Measurements from ENCODE around the gene AQP9.

Gene AQP9

GRCh38 chr15:58213587-58214338 lies 75.6 kb downstream of the AQP9 start:
- TF ChIP-seq CTCF (IDR thresholded peaks at IDR 0.05; ENCODE audit: control extremely low read depth, extremely low read depth, low read depth, missing control alignments): no peak
- POLR2A ChIA-PET: no interaction called here
- DNase-seq (ENCODE audit: extremely low spot score): no peak
- CTCF ChIA-PET: interaction anchor here (0.9 to 2.5 kb wide), 6 partner anchors 7 to 1316 kb away, joined by 3 to 10 read pairs (median 4); no protein-coding TSS in a partner anchor

DNA sequence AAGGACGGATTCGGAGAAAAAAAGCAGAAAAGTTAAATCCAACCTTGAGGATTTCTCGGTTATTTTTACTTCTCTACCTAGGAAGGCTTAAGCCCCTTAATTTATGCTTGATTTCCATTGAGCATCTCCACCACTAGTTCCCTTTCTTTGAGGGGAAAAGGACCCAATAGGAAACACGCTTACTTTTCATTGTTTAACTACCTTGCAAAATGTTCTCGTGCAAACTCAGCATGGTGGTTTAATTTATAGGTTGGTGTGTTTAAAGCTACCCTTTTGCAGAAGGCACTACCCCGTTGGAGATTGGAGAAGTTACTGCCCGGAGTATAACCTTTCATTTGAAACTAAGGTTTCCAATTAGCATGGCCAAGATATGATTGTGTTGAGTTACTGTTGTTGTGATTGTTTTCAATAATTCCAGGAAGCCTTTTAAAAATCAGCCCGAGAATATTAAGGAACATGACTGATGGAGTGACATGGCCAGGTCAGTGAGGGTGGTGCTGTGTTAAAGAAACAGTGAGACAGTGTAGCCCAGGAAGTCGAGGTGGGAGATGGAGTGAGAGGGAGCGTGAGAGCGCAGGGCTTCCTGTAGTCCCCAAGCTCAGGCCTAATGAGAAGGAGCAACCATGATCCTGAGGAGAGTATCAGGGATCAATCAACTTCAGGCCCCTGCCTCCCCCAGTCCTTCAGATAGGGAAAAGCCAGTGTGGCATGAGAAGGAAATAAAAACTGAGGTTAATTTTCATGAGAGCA lies 76.6 kb downstream of the AQP9 start:
- ChIA-PET POLR2A (no interaction called here), CTCF (interaction anchor here (0.9 to 1.2 kb wide), 2 partner anchors 18 to 31 kb away, joined by 3 read pairs; no protein-coding TSS in a partner anchor)
- DNase-seq (ENCODE audit: extremely low spot score): no peak
- no peak for TF ChIP-seq CTCF (IDR thresholded peaks at IDR 0.05; ENCODE audit: control extremely low read depth, extremely low read depth, low read depth, missing control alignments)

- CTCF ChIA-PET: no interaction called here
- POLR2A ChIA-PET: no interaction called here
- DNase-seq (ENCODE audit: extremely low spot score): no peak
- no peak for TF ChIP-seq CTCF (IDR thresholded peaks at IDR 0.05; ENCODE audit: control extremely low read depth, extremely low read depth, low read depth, missing control alignments)
Observed at GRCh38 chr15:58217460-58217859, 79.3 kb downstream of the AQP9 start.

DNA sequence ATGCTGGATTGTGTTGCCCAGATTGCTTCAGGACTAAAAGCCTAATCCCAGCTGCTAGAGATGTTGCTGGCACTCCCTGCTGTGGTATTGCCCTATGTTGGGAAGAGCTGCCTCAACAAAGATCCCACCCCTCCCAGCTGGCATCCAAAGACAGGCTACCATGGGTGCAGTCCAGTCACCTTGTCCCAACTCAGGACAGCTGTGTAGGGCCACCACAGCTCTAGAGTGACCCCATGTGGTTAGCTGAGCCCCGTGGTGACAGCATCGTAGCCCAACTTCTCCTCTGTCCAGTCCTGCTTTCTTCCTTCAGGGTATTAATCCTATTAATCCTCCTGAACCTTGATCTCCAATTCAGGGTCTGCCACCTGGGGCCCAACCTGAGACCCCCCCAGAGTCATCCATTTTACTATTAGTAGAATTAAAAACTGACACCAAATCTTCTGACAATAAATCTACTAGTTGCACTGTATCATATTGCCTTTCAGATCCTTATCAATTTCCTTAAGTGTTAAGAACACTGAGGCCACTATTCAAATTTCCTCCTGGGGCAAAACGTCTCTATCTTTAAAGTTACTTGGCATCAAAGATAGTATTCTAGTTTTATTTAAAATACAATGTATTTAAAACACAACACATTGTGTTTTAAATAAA lies 83.5 kb downstream of the AQP9 start:
- DNase-seq (ENCODE audit: extremely low spot score): peak; percentile 57
- TF ChIP-seq CTCF (IDR thresholded peaks at IDR 0.05; ENCODE audit: control extremely low read depth, extremely low read depth, low read depth, missing control alignments): peak; percentile 63
- CTCF ChIA-PET: interaction anchor here (1.0 to 2.0 kb wide), 7 partner anchors 9 to 1285 kb away, joined by 3 to 9 read pairs (median 4); no protein-coding TSS in a partner anchor
- POLR2A ChIA-PET: no interaction called here

GRCh38 chr15:58222679-58223078 lies 84.5 kb downstream of the AQP9 start:
- no peak for TF ChIP-seq CTCF (IDR thresholded peaks at IDR 0.05; ENCODE audit: control extremely low read depth, extremely low read depth, low read depth, missing control alignments)
- POLR2A ChIA-PET: no interaction called here
- CTCF ChIA-PET: interaction anchor here (0.9 to 2.0 kb wide), 5 partner anchors 12 to 1302 kb away, joined by 3 to 5 read pairs (median 3); no protein-coding TSS in a partner anchor
- DNase-seq (ENCODE audit: extremely low spot score): no peak

DNA sequence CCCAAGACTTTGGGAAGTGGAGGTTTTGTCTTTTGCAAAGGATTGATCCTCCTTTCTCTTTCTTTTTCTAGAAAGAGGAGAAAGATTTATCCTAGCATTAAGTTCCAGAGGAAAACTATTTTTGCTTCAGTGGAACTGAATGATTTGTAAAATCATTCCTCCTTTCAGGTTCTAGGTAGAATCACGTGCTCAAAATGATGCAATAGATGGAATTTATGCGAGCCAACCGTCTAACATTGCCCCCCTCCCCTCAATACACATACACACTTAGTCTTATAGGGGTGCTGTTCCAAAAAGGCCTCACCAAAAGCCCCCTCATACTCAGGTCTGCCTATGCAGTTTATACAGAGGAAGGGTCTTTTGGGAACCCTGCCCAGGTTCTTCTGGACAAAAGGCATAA lies 85.3 kb downstream of the AQP9 start:
- ChIA-PET CTCF (interaction anchor here (1.1 to 1.2 kb wide), 2 partner anchors 9 to 548 kb away, joined by 3 to 4 read pairs; partner anchors contain the start of gene MINDY2), POLR2A (no interaction called here)
- TF ChIP-seq CTCF (IDR thresholded peaks at IDR 0.05; ENCODE audit: control extremely low read depth, extremely low read depth, low read depth, missing control alignments): no peak
- no peak for DNase-seq (ENCODE audit: extremely low spot score)

Measured in GM10248 (cell line).